HG03354 (cell line): Measurements from ENCODE around the gene PELO.
"Not testable (repeated sequence)": the region's sequence is repeated elsewhere in the genome, so short reads cannot be mapped to it uniquely, and the experiment has no call there.

Experiments used
- ATAC-seq: cut with Tn5 transposase; IDR thresholded peaks from one replicate; pipeline ENCODE4 v1.9.1; 2021; ENCODE audit warnings: mild to moderate bottlenecking; ENCODE audit not compliant: unreplicated experiment, poor library complexity, severe bottlenecking

PELO gene

DNA sequence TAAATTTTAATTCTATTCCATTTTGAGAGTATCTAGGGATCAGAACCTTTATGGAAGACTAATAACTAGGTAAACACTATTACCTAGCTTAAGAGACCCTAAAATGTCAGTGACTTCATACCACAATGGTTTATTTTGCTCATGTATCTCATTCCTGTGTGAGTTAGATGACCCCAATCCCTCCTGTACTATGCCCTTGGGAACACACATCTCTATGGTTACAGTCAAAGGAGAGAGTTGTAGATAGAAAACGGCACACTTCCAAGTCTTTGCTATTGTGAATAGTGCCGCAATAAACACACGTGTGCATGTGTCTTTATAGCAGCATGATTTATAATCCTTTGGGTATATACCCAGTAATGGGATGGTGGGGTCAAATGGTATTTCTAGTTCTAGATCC, 31.1 kb downstream of the PELO start:
- not testable (repeated sequence) for ATAC-seq

- ATAC-seq: no peak
These were observed 34.2 kb downstream of the PELO start for GRCh38 chr5:52821901-52822300.

- no peak for ATAC-seq
These were observed 34.7 kb downstream of the PELO start for GRCh38 chr5:52822437-52822836.

DNA sequence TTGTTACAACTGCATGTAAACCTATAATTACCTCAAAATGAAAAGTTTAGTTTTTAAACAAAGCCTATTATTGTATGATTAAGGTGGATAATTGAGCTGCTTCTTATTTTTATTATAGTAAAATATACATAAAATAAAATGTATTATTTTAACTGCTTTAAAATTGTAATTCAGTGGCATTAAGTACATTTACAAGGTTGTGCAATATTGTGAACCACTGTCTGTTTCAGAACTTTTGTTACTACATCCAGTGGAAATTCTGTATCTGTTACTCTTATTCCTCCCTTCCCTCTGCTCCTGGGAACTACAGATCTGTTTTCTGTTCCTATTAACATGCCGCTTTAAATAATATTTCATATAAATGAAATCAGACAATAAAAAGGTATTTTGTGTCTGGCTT, 37.1 kb downstream of the PELO start:
- ATAC-seq: no peak

GRCh38 chr5:52825826-52826225, 38.1 kb downstream of the PELO start:
- peak; percentile 88 for ATAC-seq

DNA sequence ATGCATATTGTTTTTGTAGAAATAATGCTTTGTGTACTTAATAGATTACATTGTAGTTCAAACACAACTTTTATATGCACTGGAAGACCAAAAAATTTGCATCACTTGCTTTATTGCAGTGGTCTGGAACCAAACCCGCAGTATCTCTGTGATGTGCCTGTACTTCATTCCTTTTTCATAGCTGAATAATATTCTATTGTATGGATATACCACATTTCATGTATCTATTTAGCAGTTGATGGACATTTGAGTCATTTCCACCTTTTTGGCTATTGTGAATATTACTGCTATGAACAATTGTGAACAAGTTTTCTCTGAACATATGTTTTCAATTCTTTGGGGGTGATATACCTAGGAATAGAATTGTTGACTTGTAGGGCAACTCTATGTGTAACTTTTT, 40.1 kb downstream of the PELO start:
- ATAC-seq: no peak

DNA sequence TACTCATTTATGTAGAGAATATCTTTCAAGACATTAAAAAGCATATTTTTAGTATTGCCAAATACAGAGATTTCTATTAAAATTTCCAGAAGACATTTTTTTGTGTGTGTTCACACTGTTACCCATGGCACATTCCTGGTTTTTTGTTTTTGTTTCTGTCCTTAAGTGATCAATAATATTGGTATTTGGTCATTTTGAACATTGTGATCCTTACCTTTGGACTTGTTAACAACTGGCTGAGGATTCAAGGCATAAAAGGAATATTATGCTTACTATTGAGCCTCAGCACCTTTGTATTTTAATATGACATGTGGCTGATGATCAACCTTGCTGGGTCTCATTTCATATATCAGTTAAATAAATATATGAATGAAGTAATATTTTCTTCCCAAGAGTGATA, 41.9 kb downstream of the PELO start:
- ATAC-seq: no peak

DNA sequence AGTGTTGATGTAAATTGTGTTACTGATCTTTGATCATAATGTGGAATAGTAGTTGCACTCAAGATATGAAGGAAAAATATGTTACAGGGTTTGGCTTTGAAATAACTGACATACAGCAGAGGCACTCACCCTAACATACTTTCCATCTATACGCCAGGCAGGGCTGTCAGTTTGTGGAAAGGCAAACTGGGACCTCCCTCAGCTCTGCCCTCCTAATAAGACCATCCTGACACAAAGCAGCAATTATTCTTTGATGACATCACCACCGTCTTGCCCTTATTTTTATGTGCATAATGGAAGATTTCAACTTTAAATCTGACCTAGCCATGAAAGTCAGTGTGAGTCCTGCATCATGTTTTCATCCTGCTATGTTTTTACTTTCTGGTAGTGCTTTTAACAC, 42.9 kb downstream of the PELO start:
- no peak for ATAC-seq

DNA sequence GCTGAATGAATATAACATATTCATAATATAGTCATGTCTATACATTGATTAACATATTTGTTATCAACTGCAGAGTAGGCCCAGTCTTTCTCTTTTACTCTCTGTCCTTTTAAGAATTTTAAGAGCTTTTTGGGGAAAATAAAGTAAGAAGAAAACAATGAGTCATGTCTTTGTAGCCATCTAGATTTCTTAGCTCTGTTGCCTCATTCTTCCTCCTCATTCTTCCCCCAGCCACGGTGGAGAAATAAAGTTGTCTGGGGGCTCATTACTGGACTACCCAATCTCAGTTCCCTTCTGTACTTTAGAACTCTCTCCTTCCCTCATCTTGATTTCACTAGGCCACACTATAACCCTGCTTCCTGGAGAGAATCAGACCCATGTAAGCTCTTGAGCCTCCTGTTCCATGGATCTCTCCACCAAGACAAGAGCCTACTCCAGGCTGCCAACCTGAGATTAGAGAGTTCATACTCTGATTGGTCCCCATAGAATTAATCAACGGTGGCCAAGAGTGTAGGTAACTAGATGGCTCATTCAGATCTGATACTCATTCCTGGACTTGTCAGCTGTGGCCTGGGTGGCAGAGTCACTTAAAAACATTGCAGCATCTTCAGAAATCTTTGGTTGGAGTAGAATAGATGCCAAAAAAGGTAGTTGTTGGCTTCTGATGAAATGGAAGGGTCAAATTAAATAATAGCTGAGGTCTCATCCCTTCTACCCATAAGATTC, 44.2 kb downstream of the PELO start:
- no peak for ATAC-seq

- ATAC-seq: no peak
These were observed 46.6 kb downstream of the PELO start for GRCh38 chr5:52834320-52834719.

DNA sequence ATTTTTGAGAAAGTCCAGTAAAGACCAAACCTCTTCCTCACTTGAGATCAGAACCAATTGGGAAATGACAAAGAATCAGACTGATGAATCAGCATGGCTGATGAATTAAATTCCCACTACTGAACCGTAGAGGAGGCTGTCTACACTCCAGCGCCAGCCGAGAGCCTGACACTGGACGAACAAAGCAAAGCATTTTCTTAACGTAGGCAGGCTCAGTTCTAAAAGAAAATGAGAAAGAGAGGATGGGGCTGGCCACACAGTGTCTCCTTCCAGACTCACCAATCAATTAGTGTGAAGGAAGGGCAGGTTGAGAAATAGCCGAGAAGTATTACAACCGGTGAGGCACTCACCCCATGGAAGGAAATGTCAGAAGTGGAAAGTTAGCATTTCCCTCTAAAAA, 49.4 kb downstream of the PELO start:
- no peak for ATAC-seq
